HCT116 (cell line): ENCODE data around the gene ALKBH4. TPM values are rescaled to one million over a fixed set of nuclear protein-coding genes. Genes with fewer than 3 reads are reported as not detected.

Experiments used
- ATAC-seq: fragments of 200-7000 bp; cut with Tn5 transposase; 2 replicates; pipeline ENCODE4 v1.9.1; 2020; ENCODE audit warnings: mild to moderate bottlenecking, moderate library complexity
- BruUV-seq: library from RNA; stranded (reverse); fragments of 400-500 nt; replicated peaks from 2 replicates; lab custom pipeline; 2021; lab: Mats Ljungman, UMichigan
- CTCF ChIA-PET: fragments of 300-600 bp; sonication (Branson Sonifier 250); formaldehyde crosslinking; loops from one replicate; lab custom pipeline; 2021; ENCODE audit warnings: antibody characterized with exemption; lab: Charles Lee
- POLR2A ChIA-PET: fragments of 300-600, 350-600 bp; sonication (Branson Sonifier 250); formaldehyde crosslinking; loops from one replicate; lab custom pipeline; 2021; ENCODE audit warnings: antibody characterized with exemption; lab: Charles Lee
- RAD21 ChIA-PET, 2 experiments: fragments of 300-600 bp; sonication (Branson Sonifier 250); formaldehyde crosslinking; loops; one replicate each; lab custom pipeline; 2023; ENCODE audit warnings: low total read pairs in 2 of 2; ENCODE audit not compliant: uncharacterized antibody in 2 of 2, unreplicated experiment in 2 of 2, low non-redundant PET in 1 of 2; lab: Charles Lee
- DNase-seq: peaks from one replicate; pipeline ENCODE4 v3.0.0-alpha.2; 2010; ENCODE audit warnings: low read depth, low spot score
- H2AFZ ChIP-seq: fragments of 200-600 bp; shearing (Covaris generic), sonication (generic); 2 replicates; pipeline ENCODE4 v1.6.1; 2017; ENCODE audit warnings: low read depth, mixed run types, mixed read lengths, antibody characterized with exemption, low read length; ENCODE audit not compliant: poor library complexity, severe bottlenecking
- H3K27ac ChIP-seq: 2 replicates; pipeline ENCODE4 v1.5.1; 2012; ENCODE audit warnings: low read depth, low read length
- H3K27me3 ChIP-seq: fragments of 200-600 bp; sonication (generic); 2 replicates; pipeline ENCODE4 v1.6.1; 2016; ENCODE audit warnings: mixed run types, low read length, mixed read lengths; ENCODE audit not compliant: insufficient read depth
- H3K36me3 ChIP-seq, 2 experiments: fragments of 200-500 bp in 1 of 2; fragments of 200-600 bp in 1 of 2; sonication (Bioruptor generic) in 1 of 2; sonication (generic) in 1 of 2; 2 replicates each; pipeline versions ENCODE4 v1.5.1 to v1.6.1; 2014 to 2016; ENCODE audit warnings: low read length in 2 of 2, inconsistent platforms in 1 of 2, mixed read lengths in 1 of 2, mixed run types in 1 of 2; ENCODE audit not compliant: insufficient read depth in 2 of 2, control insufficient read depth in 1 of 2
- H3K4me1 ChIP-seq, 2 experiments: fragments of 200-600 bp in 1 of 2; sonication (generic) in 1 of 2; 2 replicates each; pipeline versions ENCODE4 v1.5.1 to v1.6.1; 2012 to 2017; ENCODE audit warnings: low read length in 2 of 2, inconsistent platforms in 1 of 2, mild to moderate bottlenecking in 1 of 2, mixed read lengths in 1 of 2, mixed run types in 1 of 2, moderate library complexity in 1 of 2; ENCODE audit not compliant: insufficient read depth in 2 of 2, control insufficient read depth in 1 of 2
- H3K4me2 ChIP-seq: fragments of 200-600 bp; sonication (generic); 2 replicates; pipeline ENCODE4 v1.6.1; 2017; ENCODE audit warnings: mixed run types, low read length, mixed read lengths
- H3K4me3 ChIP-seq, 2 experiments: fragments of 200-600 bp in 1 of 2; sonication (generic) in 1 of 2; replicated peaks in 1 of 2; 2 replicates each; pipeline ENCODE4 v1.5.1; 2011 to 2016; ENCODE audit warnings: low read length in 2 of 2, control low read depth in 1 of 2, low read depth in 1 of 2, mild to moderate bottlenecking in 1 of 2, mixed read lengths in 1 of 2, mixed run types in 1 of 2
- H3K79me2 ChIP-seq: fragments of 200-600 bp; sonication (generic); 2 replicates; pipeline ENCODE4 v1.6.1; 2017; ENCODE audit warnings: mild to moderate bottlenecking, mixed run types, low read length, moderate library complexity, mixed read lengths; ENCODE audit not compliant: insufficient read depth
- H3K9ac ChIP-seq: fragments of 200-600 bp; sonication (generic); 2 replicates; pipeline ENCODE4 v1.6.1; 2016; ENCODE audit warnings: low read length, mixed read lengths
- H3K9me2 ChIP-seq: fragments of 200-600 bp; sonication (generic), shearing (Covaris generic); 2 replicates; pipeline ENCODE4 v1.6.1; 2017; ENCODE audit warnings: mixed run types, mild to moderate bottlenecking, moderate library complexity; ENCODE audit not compliant: insufficient read depth
- H3K9me3 ChIP-seq, 2 experiments: fragments of 200-500 bp in 1 of 2; fragments of 200-600 bp in 1 of 2; sonication (Bioruptor generic) in 1 of 2; sonication (generic) in 1 of 2; 2 replicates each; pipeline ENCODE4 v1.6.1; 2014 to 2017; ENCODE audit warnings: low read length in 2 of 2, mixed read lengths in 2 of 2, inconsistent platforms in 1 of 2, low read depth in 1 of 2, mild to moderate bottlenecking in 1 of 2, mixed run types in 1 of 2, moderate library complexity in 1 of 2; ENCODE audit not compliant: control insufficient read depth in 1 of 2, insufficient read depth in 1 of 2
- H4K20me1 ChIP-seq: fragments of 200-600 bp; sonication (generic), shearing (Covaris generic); 2 replicates; pipeline ENCODE4 v1.6.1; 2017; ENCODE audit warnings: mixed run types, mild to moderate bottlenecking, moderate library complexity; ENCODE audit not compliant: insufficient read depth
- CTCF ChIP-seq, 3 experiments: fragments of 200-600 bp in 1 of 3; sonication (generic) in 1 of 3; IDR thresholded peaks in 2 of 3; conservative IDR thresholded peaks in 1 of 3; 2 replicates each; pipeline ENCODE4 v1.5.1; 2012 to 2017; ENCODE audit warnings: low read depth in 2 of 3, low read length in 2 of 3, antibody characterized with exemption in 1 of 3, borderline replicate concordance in 1 of 3, control low read depth in 1 of 3, mild to moderate bottlenecking in 1 of 3, mixed read lengths in 1 of 3, mixed run types in 1 of 3, moderate library complexity in 1 of 3; ENCODE audit not compliant: insufficient read depth in 1 of 3
- EGR1 ChIP-seq: IDR thresholded peaks from 2 replicates; pipeline ENCODE4 v1.6.1; 2012; ENCODE audit warnings: low read depth
- RAD21 ChIP-seq: IDR thresholded peaks from 2 replicates; pipeline ENCODE4 v1.6.1; 2012; ENCODE audit warnings: low read depth, mild to moderate bottlenecking
- SRF ChIP-seq: IDR thresholded peaks from 2 replicates; pipeline ENCODE4 v1.6.1; 2012; ENCODE audit warnings: low read depth
- ZFX ChIP-seq: fragments of 450-650 bp; IDR thresholded peaks from 2 replicates; pipeline ENCODE4 v1.6.1; 2017
- intact Hi-C: fragments of 100-400 bp; cut with micrococcal nuclease; formaldehyde crosslinking; loops from 2 replicates; pipeline ENCODE4 v1.10.0; 2022
- total RNA-seq: library from RNA; stranded (reverse); gene quantifications from one replicate; pipeline ENCODE4 v1.2.1, GENCODE V29; 2021; ENCODE audit not compliant: unreplicated experiment
- TF ChIP-seq, protein P1 (sequence below): IDR thresholded peaks from 2 replicates; pipeline ENCODE4 v1.6.1; 2012

Gene ALKBH4
- total RNA-seq, 1 experiment from 2014 or later = 14.9 TPM

DNA sequence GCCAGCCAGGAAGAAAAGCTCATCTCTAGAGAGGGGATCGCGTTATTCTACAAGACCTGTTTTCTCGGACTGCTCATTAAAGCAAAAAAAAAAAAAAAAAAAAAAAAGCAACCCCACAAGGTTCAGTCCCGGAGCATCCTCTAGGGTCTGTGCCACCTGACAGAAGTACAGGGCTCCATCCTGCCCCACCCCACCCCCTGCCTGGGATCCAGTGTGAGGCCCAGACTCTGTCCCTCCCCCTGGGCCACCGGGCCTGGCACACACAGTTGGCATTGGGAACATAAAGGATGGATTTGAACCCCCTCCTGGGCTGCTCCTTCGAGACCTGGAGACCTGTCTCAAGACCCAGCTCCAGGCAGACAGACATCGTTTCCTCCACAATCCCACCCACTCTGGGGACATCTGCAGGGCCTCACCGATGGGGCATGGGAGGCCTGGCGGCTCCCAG, 30.6 kb downstream of the ALKBH4 start (continued):
- no peak for TF ChIP-seq CTCF (IDR thresholded peaks at IDR 0.05 in 2 of 3, conservative IDR thresholded peaks at IDR 0.05 in 1 of 3; ENCODE audit: borderline replicate concordance in 1 of 3, insufficient read depth in 1 of 3, low read depth in 2 of 3, low read length in 2 of 3)
- no peak for TF ChIP-seq RAD21

DNA sequence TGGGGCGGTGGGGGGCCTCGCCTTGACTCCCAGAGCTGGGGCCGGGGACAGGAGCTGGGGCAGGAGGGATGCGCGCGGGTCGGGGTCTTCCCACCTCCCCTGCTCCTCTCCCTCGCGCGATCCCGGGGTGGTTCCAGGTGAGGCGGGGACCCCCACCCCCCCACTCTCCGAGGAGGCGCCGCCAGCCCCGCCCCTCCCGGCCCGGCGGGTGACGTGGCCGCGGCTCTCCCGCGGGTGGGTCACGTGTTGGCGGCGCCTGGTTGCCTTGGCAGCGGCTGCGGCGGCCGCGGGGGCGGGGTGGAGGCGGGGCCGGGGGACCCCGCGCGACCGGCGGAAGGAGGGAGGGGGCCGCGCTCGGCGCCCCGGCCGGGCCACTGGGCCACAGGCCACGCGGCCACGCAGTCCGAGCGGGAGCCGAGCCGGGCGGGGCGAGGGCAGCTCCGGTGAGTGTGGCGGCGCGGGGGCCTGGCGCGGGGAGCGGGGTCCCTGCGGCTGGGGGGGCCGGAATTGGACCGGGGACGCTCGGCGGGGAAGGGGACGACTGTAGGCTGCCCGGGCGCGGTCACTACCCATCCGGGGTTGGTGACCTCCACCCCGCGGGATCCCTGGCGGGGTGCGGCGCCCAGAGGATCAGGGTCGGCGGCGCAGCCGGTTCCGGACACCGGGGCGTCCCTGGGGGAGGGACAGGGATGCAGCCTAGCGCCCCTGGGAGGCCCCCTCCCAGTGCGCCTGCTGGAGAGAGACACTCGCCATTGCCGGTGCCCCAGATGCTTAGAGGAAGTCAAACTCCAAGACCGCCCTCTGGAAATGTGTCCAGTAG, 31.2 kb downstream of the ALKBH4 start, which contains the start of gene ORAI2:
TSS of gene ORAI2 (plus strand) at position 357 of the 820 bp plus-strand sequence. CDS start 5,382 bp downstream, outside the sequence.
- Histone ChIP-seq H3K27me3 (no peaks in the 10 kb centered on the region), H3K9ac (peak within 1 kb of the TSS; percentile 73), H3K4me3 (peak within 1 kb of the TSS; percentile 55 to 70), H3K27ac (peak within 1 kb of the TSS; percentile 52; the same call in 1 of the 2 replicates), H2AFZ (no peak within 1 kb of the TSS), H3K9me2 (no peaks in the 10 kb centered on the region), H4K20me1 (no peaks in the 10 kb centered on the region), H3K4me2 (peak within 1 kb of the TSS; percentile 92), H3K36me3 (no peaks in the 10 kb centered on the region; a peak in 1 of 4 replicates), H3K9me3 (no peaks in the 10 kb centered on the region), H3K4me1 (peaks cover 17 to 43% of the 10 kb centered on the region in 2 experiments), H3K79me2 (no peaks in the 10 kb centered on the region; the same call in 1 of the 2 replicates)
- POLR2A ChIA-PET = no interaction called here
- no peak for DNase-seq
- CTCF ChIA-PET = interaction anchor here (0.7 kb wide), 1 partner anchor 398 kb away, joined by 3 read pairs; no protein-coding TSS in a partner anchor
- TF ChIP-seq, protein P1, sequence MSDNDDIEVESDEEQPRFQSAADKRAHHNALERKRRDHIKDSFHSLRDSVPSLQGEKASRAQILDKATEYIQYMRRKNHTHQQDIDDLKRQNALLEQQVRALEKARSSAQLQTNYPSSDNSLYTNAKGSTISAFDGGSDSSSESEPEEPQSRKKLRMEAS = no peak
- 0 out of 2 replicates have a peak, but pooled peaks have one; percentile 31 for TF ChIP-seq ZFX
- no peak for TF ChIP-seq SRF
- TF ChIP-seq EGR1 = peak; percentile 51; the same call in 1 of the 2 replicates
- intact Hi-C loops = no loop called here
- no TSS peak for BruUV-seq
- RAD21 ChIA-PET = no interaction called here
- ATAC-seq = peak; percentile 78
